Measurements from ENCODE around the gene FAM89B. TPM values are rescaled to one million over a fixed set of nuclear protein-coding genes. Genes with fewer than 3 reads are reported as not detected.

Gene FAM89B
- total and polyA plus RNA-seq, 2 of the 8 experiments (the other 6 are each of a cell fraction or from before 2014, with no cell fraction given), result 15.8 to 32.4 TPM

DNA sequence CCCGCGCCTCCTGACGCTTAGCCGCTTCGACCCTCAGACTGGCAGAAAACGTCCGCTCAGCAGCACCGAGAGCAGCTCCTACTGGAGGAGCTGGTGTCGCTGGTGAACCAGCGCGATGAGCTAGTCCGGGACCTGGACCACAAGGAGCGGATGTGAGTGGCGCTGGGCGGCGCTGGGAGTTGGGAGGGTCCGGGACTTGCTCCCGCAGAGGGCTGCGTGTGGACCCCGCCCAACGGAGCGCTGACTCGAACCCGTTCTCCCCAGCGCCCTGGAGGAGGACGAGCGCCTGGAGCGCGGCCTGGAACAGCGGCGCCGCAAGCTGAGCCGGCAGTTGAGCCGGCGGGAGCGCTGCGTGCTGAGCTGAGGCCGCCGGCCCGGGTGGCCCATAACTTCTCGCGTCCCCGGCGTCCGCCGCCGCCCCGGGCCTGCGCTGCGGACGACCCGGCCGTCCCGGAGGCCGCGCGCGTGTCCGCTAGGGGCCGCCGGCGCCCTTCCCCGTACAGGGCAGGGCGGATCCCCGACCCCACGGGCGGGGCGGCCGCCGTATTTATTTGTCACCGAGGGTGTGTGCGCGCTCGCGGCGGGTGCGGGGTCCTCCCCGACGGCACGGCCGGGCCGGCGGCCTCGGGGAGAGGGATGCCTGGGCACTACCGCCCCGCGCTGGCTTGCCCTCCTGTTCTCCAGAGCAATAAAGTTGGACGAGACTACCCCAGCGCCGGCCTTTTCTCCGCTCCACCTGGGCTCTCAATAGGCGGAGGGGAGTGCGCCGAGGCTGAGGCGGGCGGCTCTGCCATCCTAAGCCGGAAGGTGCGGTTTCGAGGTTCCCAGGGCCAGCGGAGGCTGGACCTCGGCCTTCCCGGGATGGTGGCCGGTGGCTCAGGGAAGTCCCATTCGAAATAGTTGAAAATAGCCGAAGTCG lies 19.9 kb downstream of the FAM89B start (continued):
- TF ChIP-seq RAD21 (IDR thresholded peaks at IDR 0.05 in 1 of 2, conservative IDR thresholded peaks at IDR 0.05 in 1 of 2; ENCODE audit: low read depth in 2 of 2, low read length in 2 of 2), result peak in 1 of 2 experiments; percentile 30; a peak in 1 of 4 replicates
- TF ChIP-seq CBX5 (IDR thresholded peaks at IDR 0.05; ENCODE audit: low read depth, low read length), result no peak
- TF ChIP-seq RXRA (IDR thresholded peaks at IDR 0.05; ENCODE audit: insufficient read depth, low read depth, low read length), result no peak
- 0 out of 2 replicates have a peak, but pooled peaks have one; percentile 61 for TF ChIP-seq GABPA (IDR thresholded peaks at IDR 0.05; ENCODE audit: borderline replicate concordance, insufficient read depth, low read length)
- no peak for TF ChIP-seq SRF (IDR thresholded peaks at IDR 0.05; ENCODE audit: low read depth, low read length)
- TF ChIP-seq HDAC2 (IDR thresholded peaks at IDR 0.05; ENCODE audit: borderline replicate concordance in 1 of 2, low read depth in 2 of 2, low read length in 2 of 2), result no peak
- TF ChIP-seq NANOG (IDR thresholded peaks at IDR 0.05; ENCODE audit: insufficient read depth, low read depth, low read length, poor library complexity, severe bottlenecking), result no peak
- TF ChIP-seq BACH1 (IDR thresholded peaks at IDR 0.05; ENCODE audit: low read length), result no peak
- no peak for TF ChIP-seq EGR1 (IDR thresholded peaks at IDR 0.05; ENCODE audit: borderline replicate concordance, low read depth, low read length)
- no peak for TF ChIP-seq CEBPB (IDR thresholded peaks at IDR 0.05; ENCODE audit: low read depth, low read length)
- TF ChIP-seq GTF2F1 (IDR thresholded peaks at IDR 0.05; ENCODE audit: borderline replicate concordance, low read depth, low read length), result no peak
- no peak for TF ChIP-seq JUND (IDR thresholded peaks at IDR 0.05; ENCODE audit: low read length)
- TF ChIP-seq YY1 (IDR thresholded peaks at IDR 0.05; ENCODE audit: low read depth, low read length), result no peak
- no peak for TF ChIP-seq CREB1 (IDR thresholded peaks at IDR 0.05)
- TF ChIP-seq, protein P1, sequence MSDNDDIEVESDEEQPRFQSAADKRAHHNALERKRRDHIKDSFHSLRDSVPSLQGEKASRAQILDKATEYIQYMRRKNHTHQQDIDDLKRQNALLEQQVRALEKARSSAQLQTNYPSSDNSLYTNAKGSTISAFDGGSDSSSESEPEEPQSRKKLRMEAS (IDR thresholded peaks at IDR 0.05), result no peak
- no peak for TF ChIP-seq FOSL1 (IDR thresholded peaks at IDR 0.05; ENCODE audit: insufficient read depth, low read depth, low read length)
- TF ChIP-seq POLR2AphosphoS5 (IDR thresholded peaks at IDR 0.05; ENCODE audit: low read depth, low read length), result 0 out of 2 replicates have a peak, but pooled peaks have one; percentile 23
- no peak for TF ChIP-seq EP300 (IDR thresholded peaks at IDR 0.05; ENCODE audit: borderline replicate concordance in 1 of 2, low read depth in 2 of 2, low read length in 2 of 2)
- no peak; the same call in 1 of the 2 replicates for TF ChIP-seq TAF1 (IDR thresholded peaks at IDR 0.05; ENCODE audit: low read depth, low read length)
- no peak for TF ChIP-seq SP2 (IDR thresholded peaks at IDR 0.05; ENCODE audit: low read length)
- TF ChIP-seq POLR2A (IDR thresholded peaks at IDR 0.05; ENCODE audit: control extremely low read depth in 1 of 2, low read depth in 2 of 2, low read length in 2 of 2), result peak in 1 of 2 experiments; percentile 49; a peak in 2 of 3 replicates
- TF ChIP-seq EZH2 (IDR thresholded peaks at IDR 0.05; ENCODE audit: low read depth, low read length, severe bottlenecking), result peak; percentile 55
- no peak for TF ChIP-seq E2F6 (IDR thresholded peaks at IDR 0.05)

Data from H1 (cell line).